SK-N-SH (cell line): ENCODE data around the gene PRR22. TPM values are rescaled to one million over a fixed set of nuclear protein-coding genes. Genes with fewer than 3 reads are reported as not detected.

Experiments
- CTCF ChIA-PET: fragments of 300-600, 350-600 bp; formaldehyde crosslinking; extraction: SDS; loops from one replicate; lab custom pipeline; 2021; lab: Yijun Ruan, JAX
- POLR2A ChIA-PET: fragments of 350-600 bp; sonication (Branson Sonifier 250); formaldehyde crosslinking; extraction: SDS; loops from one replicate; lab custom pipeline; 2020; ENCODE audit warnings: antibody characterized with exemption, inconsistent platforms; lab: Yijun Ruan, JAX
- DNase-seq: peaks from one replicate; pipeline ENCODE4 v3.0.0; 2012
- H2AFZ ChIP-seq: fragments of 200-600 bp; sonication (generic); 2 replicates; pipeline ENCODE4 v1.8.1; 2016; ENCODE audit warnings: antibody characterized with exemption, mild to moderate bottlenecking, low read depth
- H3F3A ChIP-seq: fragments of 200-600 bp; sonication (generic); replicated peaks from 2 replicates; pipeline ENCODE3; 2016; ENCODE audit warnings: antibody characterized with exemption, mild to moderate bottlenecking; ENCODE audit not compliant: insufficient read depth
- H3K27ac ChIP-seq, 2 experiments: fragments of 200-500 bp in 1 of 2; fragments of 200-600 bp in 1 of 2; sonication (Bioruptor generic) in 1 of 2; sonication (generic), shearing (Covaris generic) in 1 of 2; 2 replicates each; pipeline versions ENCODE4 v1.5.1 to v1.6.1; 2014 to 2016; ENCODE audit warnings: low read depth in 2 of 2, inconsistent platforms in 1 of 2, low read length in 1 of 2, mild to moderate bottlenecking in 1 of 2, mixed read lengths in 1 of 2
- H3K27me3 ChIP-seq: fragments of 200-600 bp; sonication (generic), shearing (Covaris generic); 2 replicates; pipeline ENCODE4 v1.6.1; 2016; ENCODE audit warnings: mixed run types; ENCODE audit not compliant: insufficient read depth
- H3K36me3 ChIP-seq, 2 experiments: fragments of 200-500 bp in 1 of 2; fragments of 200-600 bp in 1 of 2; sonication (Bioruptor generic) in 1 of 2; sonication (generic) in 1 of 2; replicated peaks in 1 of 2; 2 replicates each; pipeline versions ENCODE3 to v1.5.1; 2014 to 2016; ENCODE audit warnings: low read length in 1 of 2, mild to moderate bottlenecking in 1 of 2; ENCODE audit not compliant: insufficient read depth in 2 of 2, control insufficient read depth in 1 of 2
- H3K4me1 ChIP-seq, 2 experiments: fragments of 200-500 bp in 1 of 2; fragments of 200-600 bp in 1 of 2; sonication (Bioruptor generic) in 1 of 2; sonication (generic), shearing (Covaris generic) in 1 of 2; 2 replicates each; pipeline versions ENCODE4 v1.5.1 to v1.6.1; 2014 to 2016; ENCODE audit warnings: low read depth in 1 of 2, low read length in 1 of 2, mixed run types in 1 of 2; ENCODE audit not compliant: insufficient read depth in 2 of 2, control insufficient read depth in 1 of 2
- H3K4me2 ChIP-seq: fragments of 200-600 bp; sonication (generic), shearing (Covaris generic); 2 replicates; pipeline ENCODE4 v1.6.1; 2017; ENCODE audit warnings: mixed run types
- H3K4me3 ChIP-seq, 2 experiments: fragments of 200-500 bp in 1 of 2; fragments of 200-600 bp in 1 of 2; sonication (Bioruptor generic) in 1 of 2; sonication (generic), shearing (Covaris generic) in 1 of 2; 2 replicates each; pipeline versions ENCODE4 v1.5.1 to v1.8.1; 2014 to 2016; ENCODE audit warnings: low read depth in 2 of 2, inconsistent platforms in 1 of 2, low read length in 1 of 2, mild to moderate bottlenecking in 1 of 2, mixed read lengths in 1 of 2, moderate library complexity in 1 of 2
- H3K79me2 ChIP-seq: fragments of 200-600 bp; sonication (generic); 2 replicates; pipeline ENCODE4 v1.8.1; 2017; ENCODE audit warnings: mild to moderate bottlenecking; ENCODE audit not compliant: insufficient read depth
- H3K9ac ChIP-seq: fragments of 200-600 bp; sonication (generic); 2 replicates; pipeline ENCODE4 v1.6.1; 2017; ENCODE audit warnings: mixed run types
- H3K9me2 ChIP-seq: fragments of 200-600 bp; sonication (generic); 2 replicates; pipeline ENCODE4 v1.6.1; 2017; ENCODE audit warnings: mixed run types
- H3K9me3 ChIP-seq: fragments of 200-600 bp; sonication (generic); 2 replicates; pipeline ENCODE4 v1.6.1; 2017; ENCODE audit warnings: mixed run types, mild to moderate bottlenecking, moderate library complexity
- H4K20me1 ChIP-seq: fragments of 200-600 bp; sonication (generic); 2 replicates; pipeline ENCODE4 v1.6.1; 2017; ENCODE audit warnings: mild to moderate bottlenecking, mixed run types; ENCODE audit not compliant: insufficient read depth
- CHD2 ChIP-seq: fragments of 150-350 bp; IDR thresholded peaks from 2 replicates; pipeline ENCODE4 v1.6.1; 2018; ENCODE audit warnings: low read length; ENCODE audit not compliant: partially characterized antibody
- EP300 ChIP-seq, 2 experiments: IDR thresholded peaks; 2 replicates each; pipeline versions ENCODE4 v1.4.0 to v1.6.1; 2012; ENCODE audit warnings: borderline replicate concordance in 1 of 2, low read depth in 1 of 2, low read length in 1 of 2
- FOXM1 ChIP-seq: IDR thresholded peaks from 2 replicates; pipeline ENCODE4 v1.4.0; 2012; ENCODE audit warnings: low read depth, mild to moderate bottlenecking
- RAD21 ChIP-seq: IDR thresholded peaks from 2 replicates; pipeline ENCODE4 v1.6.1; 2012; ENCODE audit warnings: mild to moderate bottlenecking, low read length
- RFX5 ChIP-seq: IDR thresholded peaks from 2 replicates; pipeline ENCODE4 v1.6.1; 2012; ENCODE audit warnings: mild to moderate bottlenecking, improper control_type of control experiment, low read length
- RXRA ChIP-seq: IDR thresholded peaks from 2 replicates; pipeline ENCODE4 v1.4.0; 2012; ENCODE audit warnings: low read depth, mild to moderate bottlenecking, borderline replicate concordance
- SIN3A ChIP-seq: IDR thresholded peaks from 2 replicates; pipeline ENCODE4 v1.6.1; 2012; ENCODE audit warnings: low read depth, mild to moderate bottlenecking, low read length, moderate library complexity, borderline replicate concordance
- TAF1 ChIP-seq: IDR thresholded peaks from 2 replicates; pipeline ENCODE4 v1.6.1; 2012; ENCODE audit warnings: low read depth, mild to moderate bottlenecking, low read length, moderate library complexity, borderline replicate concordance
- TCF12 ChIP-seq: IDR thresholded peaks from 2 replicates; pipeline ENCODE4 v1.4.0; 2012
- USF2 ChIP-seq: fragments of 150-350 bp; IDR thresholded peaks from 2 replicates; pipeline ENCODE4 v1.6.1; 2017; ENCODE audit warnings: antibody characterized with exemption, low read length, low read depth, borderline replicate concordance
- WGBS: methylation state at CpG from one replicate; pipeline ENCODE4 v1.1.6; 2017; ENCODE audit warnings: low lambda C conversion rate; 5-methylcytosine and 5-hydroxymethylcytosine counted together
- polyA plus RNA-seq, 3 experiments: library from polyadenylated mRNA; depleted of rRNA; stranded (reverse); fragments of >200 nt; gene quantifications; 2 replicates each; pipeline ENCODE4 v1.2.3, GENCODE V29; 2012
- TF ChIP-seq, protein P1 (sequence below): fragments of 150-350 bp; IDR thresholded peaks from 2 replicates; pipeline ENCODE4 v1.6.1; 2016; ENCODE audit warnings: mild to moderate bottlenecking, low read depth, low read length
- TF ChIP-seq, protein P2 (sequence below): IDR thresholded peaks from 2 replicates; pipeline ENCODE4 v1.4.0; 2012; ENCODE audit warnings: low read depth, borderline replicate concordance
- TF ChIP-seq, protein P3 (sequence below): IDR thresholded peaks from 2 replicates; pipeline ENCODE4 v1.4.0; 2012; ENCODE audit warnings: low read depth

Gene PRR22
- polyA plus RNA-seq, 1 of the 3 experiments (the other 2 are of a cell fraction), result 0.82 TPM

- Histone ChIP-seq H3K36me3 (no peaks in the 10 kb centered on the region), H4K20me1 (no peaks in the 10 kb centered on the region), H3F3A (no peaks in the 10 kb centered on the region), H3K9ac (no peak within 1 kb of the TSS), H3K27me3 (peaks cover 6% of the 10 kb centered on the region; the same call in 1 of the 2 replicates), H3K9me3 (no peaks in the 10 kb centered on the region), H3K79me2 (no peaks in the 10 kb centered on the region), H2AFZ (peak within 1 kb of the TSS; percentile 99; the same call in 1 of the 2 replicates), H3K27ac (no peak within 1 kb of the TSS), H3K4me3 (peak within 1 kb of the TSS; percentile 34 to 56; a peak in 3 of 4 replicates), H3K4me1 (peaks cover 3 to 25% of the 10 kb centered on the region in 2 experiments; a peak in 1 of 4 replicates), H3K9me2 (no peaks in the 10 kb centered on the region), H3K4me2 (peak within 1 kb of the TSS; percentile 83)
- WGBS, result 11% methylated on average over 26 of the region's 107 CpGs
- DNase-seq, result peak; percentile 82
- TF ChIP-seq FOXM1 (no peak), TAF1 (no peak)
- TF ChIP-seq, protein P1, sequence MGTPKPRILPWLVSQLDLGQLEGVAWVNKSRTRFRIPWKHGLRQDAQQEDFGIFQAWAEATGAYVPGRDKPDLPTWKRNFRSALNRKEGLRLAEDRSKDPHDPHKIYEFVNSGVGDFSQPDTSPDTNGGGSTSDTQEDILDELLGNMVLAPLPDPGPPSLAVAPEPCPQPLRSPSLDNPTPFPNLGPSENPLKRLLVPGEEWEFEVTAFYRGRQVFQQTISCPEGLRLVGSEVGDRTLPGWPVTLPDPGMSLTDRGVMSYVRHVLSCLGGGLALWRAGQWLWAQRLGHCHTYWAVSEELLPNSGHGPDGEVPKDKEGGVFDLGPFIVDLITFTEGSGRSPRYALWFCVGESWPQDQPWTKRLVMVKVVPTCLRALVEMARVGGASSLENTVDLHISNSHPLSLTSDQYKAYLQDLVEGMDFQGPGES, result no peak
- ChIA-PET POLR2A (interaction anchor here (1.1 to 1.5 kb wide), 3 partner anchors 23 to 91 kb away, joined by 3 to 15 read pairs (median 5); no protein-coding TSS in a partner anchor), CTCF (interaction anchor here (0.6 to 3.9 kb wide), 82 partner anchors 9 to 343 kb away, joined by 3 to 73 read pairs (median 5); partner anchors contain the start of genes CAPS, DUS3L, FUT6 and NDUFA11)
Observed at GRCh38 chr19:5804516-5805461, 20.2 kb upstream of the PRR22 start, which contains the start of gene NRTN. Gene NRTN, plus strand, starts transcription at chr19:5805067. Its CDS starts 19,099 bp downstream, at chr19:5824166.

DNA sequence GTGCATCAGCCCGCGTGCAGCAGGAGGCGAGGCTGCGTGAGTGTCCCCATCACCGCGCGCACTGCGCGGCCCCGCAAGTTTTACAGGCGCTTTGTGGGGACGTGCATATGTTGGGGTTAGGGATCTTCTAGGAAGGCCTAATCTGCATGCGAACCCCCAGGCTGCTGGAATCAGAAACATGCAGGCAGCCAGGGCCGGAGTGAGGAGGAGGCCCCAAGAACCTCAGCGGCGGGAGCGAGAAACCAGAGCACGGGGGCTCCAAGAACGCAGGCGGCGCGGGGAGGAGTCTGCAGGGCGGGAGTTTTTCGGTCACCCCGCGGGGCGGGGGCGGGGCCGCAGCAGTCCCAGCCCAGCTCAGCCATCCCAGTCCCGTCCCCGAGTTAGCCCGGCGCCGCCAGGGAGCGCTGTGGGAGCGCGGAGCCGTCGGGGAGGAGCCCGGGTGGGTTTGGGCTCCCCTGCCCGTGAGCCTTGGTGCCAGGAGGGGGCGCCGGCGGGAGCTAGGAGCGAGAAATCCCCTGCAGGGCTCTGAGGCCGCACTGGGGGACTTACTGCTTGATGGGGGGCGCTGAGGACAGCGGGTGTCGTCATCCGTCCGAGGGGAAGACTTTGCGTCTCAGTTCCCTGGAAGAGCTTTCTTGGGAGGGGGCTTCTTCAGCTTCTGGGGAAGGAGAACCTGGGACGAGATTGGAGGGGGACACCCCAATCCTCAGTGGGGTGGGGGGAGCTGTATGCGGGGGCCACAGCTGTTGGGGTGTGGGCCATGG lies 19.4 kb upstream of the PRR22 start:
- H3K9ac ChIP-seq, result no peak overlapping the region
- 14% methylated on average over 21 of the region's 54 CpGs for WGBS
- peak; percentile 36; the same call in 1 of the 2 replicates for TF ChIP-seq SIN3A
- TF ChIP-seq, protein P2, sequence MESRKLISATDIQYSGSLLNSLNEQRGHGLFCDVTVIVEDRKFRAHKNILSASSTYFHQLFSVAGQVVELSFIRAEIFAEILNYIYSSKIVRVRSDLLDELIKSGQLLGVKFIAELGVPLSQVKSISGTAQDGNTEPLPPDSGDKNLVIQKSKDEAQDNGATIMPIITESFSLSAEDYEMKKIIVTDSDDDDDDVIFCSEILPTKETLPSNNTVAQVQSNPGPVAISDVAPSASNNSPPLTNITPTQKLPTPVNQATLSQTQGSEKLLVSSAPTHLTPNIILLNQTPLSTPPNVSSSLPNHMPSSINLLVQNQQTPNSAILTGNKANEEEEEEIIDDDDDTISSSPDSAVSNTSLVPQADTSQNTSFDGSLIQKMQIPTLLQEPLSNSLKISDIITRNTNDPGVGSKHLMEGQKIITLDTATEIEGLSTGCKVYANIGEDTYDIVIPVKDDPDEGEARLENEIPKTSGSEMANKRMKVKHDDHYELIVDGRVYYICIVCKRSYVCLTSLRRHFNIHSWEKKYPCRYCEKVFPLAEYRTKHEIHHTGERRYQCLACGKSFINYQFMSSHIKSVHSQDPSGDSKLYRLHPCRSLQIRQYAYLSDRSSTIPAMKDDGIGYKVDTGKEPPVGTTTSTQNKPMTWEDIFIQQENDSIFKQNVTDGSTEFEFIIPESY, result no peak
- TF ChIP-seq, protein P3, sequence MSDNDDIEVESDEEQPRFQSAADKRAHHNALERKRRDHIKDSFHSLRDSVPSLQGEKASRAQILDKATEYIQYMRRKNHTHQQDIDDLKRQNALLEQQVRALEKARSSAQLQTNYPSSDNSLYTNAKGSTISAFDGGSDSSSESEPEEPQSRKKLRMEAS, result no peak; the same call in 1 of the 2 replicates
- TF ChIP-seq TCF12, result no peak
- TF ChIP-seq RAD21, result peak; percentile 81
- TF ChIP-seq USF2, result no peak
- TF ChIP-seq CHD2, result peak; percentile 73
- TF ChIP-seq TAF1, result 0 out of 2 replicates have a peak, but pooled peaks have one; percentile 20
- TF ChIP-seq RXRA, result no peak
- TF ChIP-seq, protein P1, result no peak
- peak in 1 of 2 experiments; percentile 5; a peak in 1 of 4 replicates for TF ChIP-seq EP300 (IDR thresholded peaks at IDR 0.05; ENCODE audit: borderline replicate concordance in 1 of 2, low read depth in 1 of 2, low read length in 1 of 2)
- no peak for TF ChIP-seq RFX5

More for the DNA sequence above, 19.4 kb upstream of the PRR22 start:
- Histone ChIP-seq H3K36me3 (no peaks in the 10 kb centered on the region), H3K27ac (no peak overlapping the region), H3K9me3 (no peaks in the 10 kb centered on the region), H3K4me3 (peak overlapping the region; percentile 30 to 56; a peak in 3 of 4 replicates), H3K27me3 (peaks cover 6% of the 10 kb centered on the region; the same call in 1 of the 2 replicates), H3F3A (no peaks in the 10 kb centered on the region), H3K9me2 (no peaks in the 10 kb centered on the region), H3K4me2 (peak overlapping the region; percentile 83), H3K4me1 (peaks cover 3 to 32% of the 10 kb centered on the region in 2 experiments; a peak in 1 of 4 replicates), H4K20me1 (no peaks in the 10 kb centered on the region), H3K79me2 (no peaks in the 10 kb centered on the region), H2AFZ (peak overlapping the region; percentile 99)
- CTCF ChIA-PET, result interaction anchor here (0.6 to 3.9 kb wide), 84 partner anchors 10 to 344 kb away, joined by 3 to 73 read pairs (median 4); partner anchors contain the start of genes CAPS, CATSPERD, DUS3L and FUT6
- DNase-seq, result peak; percentile 99
- POLR2A ChIA-PET, result interaction anchor here (0.7 to 1.5 kb wide), 4 partner anchors 19 to 91 kb away, joined by 3 to 15 read pairs (median 4); no protein-coding TSS in a partner anchor
